ENCODE data around the gene SLAIN1. TPM values are rescaled to one million over a fixed set of nuclear protein-coding genes. Genes with fewer than 3 reads are reported as not detected.

SLAIN1 gene
- total RNA-seq, 2 experiments from 2014 or later = 41.2 to 42.5 TPM

DNA sequence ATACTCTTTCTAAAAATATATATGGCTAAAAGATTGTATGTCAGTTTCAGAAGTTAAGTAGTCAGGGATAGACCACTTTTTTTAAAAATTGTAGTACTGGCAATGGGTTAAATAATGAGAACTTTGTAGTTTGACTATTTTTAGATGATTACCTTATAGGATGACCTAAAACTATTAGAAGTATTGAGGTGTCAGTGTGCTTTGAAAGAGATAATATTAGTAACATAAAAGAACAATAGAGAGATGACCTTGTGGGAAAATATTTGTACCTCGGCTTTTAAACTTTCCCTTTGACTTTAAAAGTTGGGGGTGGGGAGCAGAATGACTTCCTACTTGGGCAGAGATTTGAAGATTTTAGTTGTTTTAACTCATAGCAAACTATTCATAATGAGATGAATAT lies 48.3 kb downstream of the SLAIN1 start:
- no peaks in the 10 kb centered on the region for H3K27me3 ChIP-seq (ENCODE audit: control insufficient read depth in 1 of 2, insufficient read depth in 2 of 2, low read length in 2 of 2)
- intact Hi-C loops (cut with DNase I, micrococcal nuclease) = loop anchor here in 1 of 2 experiments (5.0 kb wide), 1 partner anchor 48 kb away; the partner anchor contains the start of gene SLAIN1
- H3K36me3 Mint-ChIP-seq (ENCODE audit: low read depth) = peaks cover 62% of the 10 kb centered on the region

DNA sequence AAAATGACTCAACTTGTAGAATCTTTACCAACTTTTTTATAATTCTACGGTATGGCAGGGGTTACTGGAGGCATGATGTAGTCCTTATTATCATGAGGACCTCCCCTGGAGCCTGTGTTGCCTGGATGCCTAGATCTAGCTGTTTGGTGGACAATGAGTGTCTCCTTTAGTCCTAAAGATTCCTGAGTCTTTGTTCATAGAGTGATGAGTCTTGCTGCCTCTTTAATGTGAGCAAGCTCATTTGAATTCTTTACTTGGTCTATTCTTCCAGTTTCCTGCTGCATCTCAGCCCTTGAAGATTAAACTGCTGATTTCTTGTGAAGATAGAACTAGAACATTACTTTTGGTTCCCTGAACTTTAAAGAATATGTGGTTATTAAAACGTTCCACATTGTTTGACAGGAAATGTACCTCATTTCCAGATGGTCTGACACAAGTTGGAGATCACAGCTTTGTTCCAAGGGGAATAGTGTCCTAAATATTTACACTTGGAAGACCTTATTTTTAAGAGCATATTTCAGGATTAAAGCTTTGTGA lies 51.9 kb downstream of the SLAIN1 start:
- intact Hi-C loops (cut with DNase I, micrococcal nuclease) = loop anchor here in 1 of 2 experiments (5.0 kb wide), 1 partner anchor 52 kb away; the partner anchor contains the start of gene SLAIN1
- peak overlapping the region; percentile 50 for H3K27ac Mint-ChIP-seq

More for the DNA sequence above, 48.3 kb downstream of the SLAIN1 start:
- no peak for DNase-seq
- H3K9me3 Mint-ChIP-seq = no peaks in the 10 kb centered on the region
- peaks cover 33% of the 10 kb centered on the region for H3K4me1 Mint-ChIP-seq (ENCODE audit: low read depth)
- H3K27ac ChIP-seq (ENCODE audit: low read depth in 1 of 2, low read length in 2 of 2) = no peak overlapping the region
- H3K27me3 Mint-ChIP-seq = no peaks in the 10 kb centered on the region
- ChIA-PET CTCF (no interaction called here), POLR2A (no interaction called here)
- H3K4me1 ChIP-seq (ENCODE audit: insufficient read depth, low read length) = no peaks in the 10 kb centered on the region
- H3K36me3 ChIP-seq (ENCODE audit: insufficient read depth, low read length) = peaks cover 19% of the 10 kb centered on the region
- no peaks in the 10 kb centered on the region for H3K9me3 ChIP-seq (ENCODE audit: control insufficient read depth in 1 of 2, insufficient read depth in 1 of 2, low read length in 2 of 2)
- H3K4me3 ChIP-seq (ENCODE audit: low read length) = no peak overlapping the region
- no peak overlapping the region for H3K4me3 Mint-ChIP-seq
- TF ChIP-seq, protein P1, sequence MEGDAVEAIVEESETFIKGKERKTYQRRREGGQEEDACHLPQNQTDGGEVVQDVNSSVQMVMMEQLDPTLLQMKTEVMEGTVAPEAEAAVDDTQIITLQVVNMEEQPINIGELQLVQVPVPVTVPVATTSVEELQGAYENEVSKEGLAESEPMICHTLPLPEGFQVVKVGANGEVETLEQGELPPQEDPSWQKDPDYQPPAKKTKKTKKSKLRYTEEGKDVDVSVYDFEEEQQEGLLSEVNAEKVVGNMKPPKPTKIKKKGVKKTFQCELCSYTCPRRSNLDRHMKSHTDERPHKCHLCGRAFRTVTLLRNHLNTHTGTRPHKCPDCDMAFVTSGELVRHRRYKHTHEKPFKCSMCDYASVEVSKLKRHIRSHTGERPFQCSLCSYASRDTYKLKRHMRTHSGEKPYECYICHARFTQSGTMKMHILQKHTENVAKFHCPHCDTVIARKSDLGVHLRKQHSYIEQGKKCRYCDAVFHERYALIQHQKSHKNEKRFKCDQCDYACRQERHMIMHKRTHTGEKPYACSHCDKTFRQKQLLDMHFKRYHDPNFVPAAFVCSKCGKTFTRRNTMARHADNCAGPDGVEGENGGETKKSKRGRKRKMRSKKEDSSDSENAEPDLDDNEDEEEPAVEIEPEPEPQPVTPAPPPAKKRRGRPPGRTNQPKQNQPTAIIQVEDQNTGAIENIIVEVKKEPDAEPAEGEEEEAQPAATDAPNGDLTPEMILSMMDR (IDR thresholded peaks at IDR 0.05) = no peak
- ATAC-seq (ENCODE audit: poor library complexity) = no peak
- peak overlapping the region; percentile 28 for H3K27ac Mint-ChIP-seq

DNA sequence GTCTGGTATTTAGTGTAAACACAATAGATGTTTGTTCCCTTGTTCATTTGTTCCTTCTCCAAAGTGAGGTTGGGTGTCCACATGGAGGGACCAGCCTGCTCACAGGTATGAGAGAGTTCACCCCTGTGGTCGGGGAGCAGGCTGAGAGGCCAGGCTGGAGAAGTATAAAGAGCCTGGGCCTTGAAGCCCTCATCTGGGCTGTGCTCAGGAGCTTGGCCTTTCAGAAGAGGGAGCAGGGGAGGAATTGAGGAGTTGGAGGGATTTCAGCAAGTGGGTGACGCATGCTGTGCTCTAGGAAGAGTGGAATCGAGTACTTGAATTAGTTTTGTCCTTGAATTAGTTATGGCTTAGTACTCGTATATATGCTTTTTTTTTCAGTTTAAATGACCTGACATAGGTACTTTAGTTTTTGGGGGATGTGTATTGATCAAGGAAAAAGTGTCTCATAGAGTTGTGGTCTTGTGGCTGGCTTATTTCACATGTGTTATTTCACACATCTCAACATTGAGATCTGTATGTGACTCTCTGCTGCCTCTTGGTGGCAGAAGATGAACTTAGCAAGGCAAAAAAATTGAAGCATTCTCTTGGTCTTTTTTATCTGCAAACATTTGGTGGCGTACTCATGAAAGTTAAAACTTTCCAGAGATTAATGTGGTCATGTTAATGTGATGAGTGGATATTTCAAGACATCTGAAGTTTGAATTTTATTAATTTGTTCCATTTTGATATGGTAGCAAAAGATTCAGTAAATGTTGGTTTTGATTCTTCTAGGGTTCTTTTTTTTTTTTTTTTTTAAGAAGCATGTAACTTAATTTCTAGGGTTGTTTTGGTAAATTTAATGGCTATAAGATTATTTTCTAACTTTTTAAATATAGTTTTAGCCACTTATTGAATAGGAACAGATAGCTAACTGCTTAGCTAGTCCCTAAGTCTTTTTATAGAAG lies 54.3 kb downstream of the SLAIN1 start:
- TF ChIP-seq, protein P1 (IDR thresholded peaks at IDR 0.05) = peak; percentile 89
- Mint-ChIP-seq H3K27ac (peak overlapping the region; percentile 3), H3K27me3 (no peaks in the 10 kb centered on the region), H3K9me3 (no peaks in the 10 kb centered on the region), H3K4me1 (ENCODE audit: low read depth) (peaks cover 32% of the 10 kb centered on the region), H3K4me3 (no peak overlapping the region), H3K36me3 (ENCODE audit: low read depth) (peaks cover 64% of the 10 kb centered on the region)
- ATAC-seq (ENCODE audit: poor library complexity) (peak; percentile 92), DNase-seq (peak in 11 of 14 experiments; percentile 13 to 77 (median 22))
- no peaks in the 10 kb centered on the region for H3K4me1 ChIP-seq (ENCODE audit: insufficient read depth, low read length)
- no peaks in the 10 kb centered on the region for H3K9me3 ChIP-seq (ENCODE audit: control insufficient read depth in 1 of 2, insufficient read depth in 1 of 2, low read length in 2 of 2)
- no peaks in the 10 kb centered on the region for H3K27me3 ChIP-seq (ENCODE audit: control insufficient read depth in 1 of 2, insufficient read depth in 2 of 2, low read length in 2 of 2)
- H3K36me3 ChIP-seq (ENCODE audit: insufficient read depth, low read length) = peaks cover 25% of the 10 kb centered on the region
- no peak overlapping the region for H3K4me3 ChIP-seq (ENCODE audit: low read length)
- POLR2A ChIA-PET = interaction anchor here (0.8 kb wide), 1 partner anchor 11 kb away, joined by 4 read pairs; no protein-coding TSS in a partner anchor
- intact Hi-C loops (cut with DNase I, micrococcal nuclease) = loop anchor here (1.0 to 5.0 kb wide), 5 partner anchors 156 to 259 kb away; no protein-coding TSS in a partner anchor
- H3K27ac ChIP-seq (ENCODE audit: low read depth in 1 of 2, low read length in 2 of 2) = no peak overlapping the region
- CTCF ChIA-PET = interaction anchor here (0.7 to 1.9 kb wide), 6 partner anchors 159 to 913 kb away, joined by 3 to 9 read pairs (median 4); no protein-coding TSS in a partner anchor

More for the DNA sequence above, 51.9 kb downstream of the SLAIN1 start:
- H3K27me3 ChIP-seq (ENCODE audit: control insufficient read depth in 1 of 2, insufficient read depth in 2 of 2, low read length in 2 of 2) = no peaks in the 10 kb centered on the region
- no peak for ATAC-seq (ENCODE audit: poor library complexity)
- Mint-ChIP-seq H3K9me3 (no peaks in the 10 kb centered on the region), H3K4me3 (no peak overlapping the region), H3K27me3 (no peaks in the 10 kb centered on the region), H3K4me1 (ENCODE audit: low read depth) (peaks cover 40% of the 10 kb centered on the region), H3K36me3 (ENCODE audit: low read depth) (peaks cover 64% of the 10 kb centered on the region)
- H3K27ac ChIP-seq (ENCODE audit: low read depth in 1 of 2, low read length in 2 of 2) = no peak overlapping the region
- H3K9me3 ChIP-seq (ENCODE audit: control insufficient read depth in 1 of 2, insufficient read depth in 1 of 2, low read length in 2 of 2) = no peaks in the 10 kb centered on the region
- CTCF ChIA-PET = interaction anchor here (1.0 to 2.6 kb wide), 2 partner anchors 156 to 257 kb away, joined by 3 to 13 read pairs; no protein-coding TSS in a partner anchor
- DNase-seq = no peak
- POLR2A ChIA-PET = interaction anchor here (0.9 kb wide), 1 partner anchor 50 kb away, joined by 3 read pairs; no protein-coding TSS in a partner anchor
- H3K4me1 ChIP-seq (ENCODE audit: insufficient read depth, low read length) = no peaks in the 10 kb centered on the region
- peaks cover 31% of the 10 kb centered on the region for H3K36me3 ChIP-seq (ENCODE audit: insufficient read depth, low read length)
- TF ChIP-seq, protein P1 (IDR thresholded peaks at IDR 0.05) = no peak
- no peak overlapping the region for H3K4me3 ChIP-seq (ENCODE audit: low read length)

Measured in CD4-positive, alpha-beta T cell (primary cell).